T-helper 1 cell treated with Interleukin-12 subunit alpha and Interleukin-12 subunit beta and Interleukin-4 antibody, amounts not matched to agents 30 ng/mL and 1 ng/mL, for 36 hours (primary cell): ENCODE data around the gene EDNRA. TPM values are rescaled to one million over a fixed set of nuclear protein-coding genes. Genes with fewer than 3 reads are reported as not detected.

ENCODE experiments used
- intact Hi-C: fragments of 100-400 bp; cut with micrococcal nuclease; formaldehyde crosslinking; loops from one replicate; pipeline ENCODE4 v1.15.1; 2024
- total RNA-seq: library from RNA; stranded (reverse); gene quantifications from 2 replicates; pipeline ENCODE4 v1.2.3, GENCODE V29; 2022

Gene EDNRA
- total RNA-seq, 1 donor from 2014 or later: not detected

GRCh38 chr4:147496500-147496899, 15.6 kb downstream of the EDNRA start:
- intact Hi-C loops: no loop called here

- intact Hi-C loops: no loop called here
Measured at GRCh38 chr4:147498031-147498660, 17.2 kb downstream of the EDNRA start.

- intact Hi-C loops: no loop called here
Measured at GRCh38 chr4:147508346-147508745, 27.4 kb downstream of the EDNRA start.

GRCh38 chr4:147509386-147509785, 28.5 kb downstream of the EDNRA start:
- intact Hi-C loops: no loop called here

GRCh38 chr4:147510962-147511668, 30.2 kb downstream of the EDNRA start:
- intact Hi-C loops: no loop called here

- intact Hi-C loops: no loop called here
Measured at GRCh38 chr4:147513091-147513490, 32.2 kb downstream of the EDNRA start.

GRCh38 chr4:147513952-147514351, 33.1 kb downstream of the EDNRA start:
- intact Hi-C loops: no loop called here

- intact Hi-C loops: no loop called here
Measured at GRCh38 chr4:147515220-147515936, 34.5 kb downstream of the EDNRA start.

GRCh38 chr4:147516133-147516532, 35.2 kb downstream of the EDNRA start:
- intact Hi-C loops: no loop called here

- intact Hi-C loops: loop anchor here (2.0 kb wide), 1 partner anchor 191 kb away; no protein-coding TSS in a partner anchor
Measured at GRCh38 chr4:147518086-147518485, 37.2 kb downstream of the EDNRA start.

- intact Hi-C loops: loop anchor here (1.0 to 2.0 kb wide), 3 partner anchors 71 to 347 kb away; no protein-coding TSS in a partner anchor
Measured at GRCh38 chr4:147518846-147519767, 38.2 kb downstream of the EDNRA start.

- intact Hi-C loops: no loop called here
Measured at GRCh38 chr4:147524601-147525000, 43.7 kb downstream of the EDNRA start.

GRCh38 chr4:147525494-147526271, 44.8 kb downstream of the EDNRA start:
- intact Hi-C loops: no loop called here

- intact Hi-C loops: no loop called here
Measured at GRCh38 chr4:147526272-147526654, 45.4 kb downstream of the EDNRA start.

GRCh38 chr4:147528054-147528453, 47.2 kb downstream of the EDNRA start:
- intact Hi-C loops: no loop called here

- intact Hi-C loops: no loop called here
Measured at GRCh38 chr4:147530134-147530533, 49.2 kb downstream of the EDNRA start.

GRCh38 chr4:147530723-147531122, 49.8 kb downstream of the EDNRA start:
- intact Hi-C loops: no loop called here

GRCh38 chr4:147532896-147533295, 52.0 kb downstream of the EDNRA start:
- intact Hi-C loops: no loop called here

GRCh38 chr4:147533331-147533730, 52.4 kb downstream of the EDNRA start:
- intact Hi-C loops: no loop called here

- intact Hi-C loops: no loop called here
Measured at GRCh38 chr4:147535124-147535523, 54.2 kb downstream of the EDNRA start.
